Left lobe of liver (tissue), 2 donors: ENCODE measurements around the gene TM7SF2. TPM values are rescaled to one million over a fixed set of nuclear protein-coding genes. Genes with fewer than 3 reads are reported as not detected.

Experiments
- ATAC-seq: fragments of 200-7000 bp; cut with Tn5 transposase; one replicate; pipeline ENCODE4 v1.9.1; 2020; ENCODE audit warnings: mild to moderate bottlenecking, moderate library complexity
- DNase-seq: peaks from one replicate; pipeline ENCODE4 v3.0.0-alpha.2; 2020; ENCODE audit warnings: low spot score
- total RNA-seq: library from RNA; stranded (reverse); gene quantifications from one replicate; pipeline ENCODE4 v1.2.1, GENCODE V29; 2021
- donor health status: DM: no; HTN: no; CAD: no; lungs with moderate emphysema.
- donor health status: DM: no; HTN: yes; CAD: no.

The TM7SF2 gene
- total RNA-seq, 1 donor from 2014 or later: 97.6 TPM

DNA sequence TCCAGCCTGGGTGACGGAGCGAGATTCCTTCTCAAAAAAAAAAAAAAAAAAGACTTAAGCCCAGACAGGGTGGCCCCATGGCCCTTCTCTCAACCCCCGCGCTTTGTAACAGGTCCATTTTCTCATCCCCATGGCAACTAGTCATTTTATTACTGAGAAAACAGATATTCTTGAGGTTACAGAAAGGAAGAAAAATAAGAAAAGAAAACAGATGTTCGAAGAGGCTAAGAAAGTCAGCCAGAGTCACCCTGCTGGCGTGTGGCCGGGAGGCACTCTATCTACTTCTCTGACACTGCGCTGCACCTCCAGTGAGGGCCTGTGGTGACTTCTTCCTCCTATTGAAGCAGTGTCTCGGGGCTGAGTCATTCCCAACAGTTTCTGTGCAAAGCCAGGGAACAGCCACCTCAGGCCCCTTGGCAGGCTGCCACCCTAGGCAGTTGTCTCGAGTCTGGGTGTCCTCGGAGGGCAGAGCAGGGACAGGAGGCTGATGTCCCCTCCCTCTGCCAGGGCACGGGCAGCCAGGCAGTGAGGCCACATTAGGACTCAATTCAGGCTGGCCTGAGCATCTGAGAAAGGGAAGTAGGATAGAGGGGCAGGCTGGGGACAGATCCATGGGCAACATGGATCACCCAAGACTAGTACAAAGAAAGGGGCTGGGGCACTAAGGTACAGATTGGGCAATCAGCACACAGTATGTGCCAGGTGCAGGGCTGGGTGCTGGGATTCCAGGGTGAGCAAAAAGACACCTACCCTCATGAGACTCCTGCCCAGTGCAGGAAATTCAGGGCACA is 39.0 kb downstream of the TM7SF2 start:
- DNase-seq: peak; percentile 90
- ATAC-seq: peak; percentile 83

DNA sequence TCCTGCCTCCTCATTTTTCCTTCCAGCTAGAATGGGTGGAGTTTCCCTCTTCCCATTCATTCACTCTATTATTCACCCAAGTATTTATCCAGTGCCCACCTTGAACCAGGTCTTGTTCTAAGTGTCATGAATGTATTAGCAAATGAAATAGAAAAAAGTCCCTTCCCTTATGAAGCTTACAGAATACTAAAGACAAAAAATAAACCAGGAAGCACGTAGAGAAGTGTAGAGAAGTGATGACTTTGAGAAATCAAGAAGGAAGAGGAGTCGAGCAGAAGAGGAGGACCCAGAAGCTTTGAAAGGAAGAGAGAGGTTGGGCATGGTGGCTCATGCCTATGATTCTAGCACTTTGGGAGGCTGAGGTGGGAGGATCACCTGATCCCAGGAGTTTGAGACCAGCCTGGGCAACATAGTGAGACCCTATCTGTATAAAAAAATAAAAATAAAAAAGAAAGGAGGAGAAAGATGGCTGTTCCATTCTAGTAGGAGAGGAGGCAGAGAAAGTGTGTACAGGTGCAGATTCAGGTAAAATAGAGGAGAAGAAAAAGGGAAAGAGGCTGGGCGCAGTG is 39.7 kb downstream of the TM7SF2 start:
- ATAC-seq: no peak
- no peak for DNase-seq

DNA sequence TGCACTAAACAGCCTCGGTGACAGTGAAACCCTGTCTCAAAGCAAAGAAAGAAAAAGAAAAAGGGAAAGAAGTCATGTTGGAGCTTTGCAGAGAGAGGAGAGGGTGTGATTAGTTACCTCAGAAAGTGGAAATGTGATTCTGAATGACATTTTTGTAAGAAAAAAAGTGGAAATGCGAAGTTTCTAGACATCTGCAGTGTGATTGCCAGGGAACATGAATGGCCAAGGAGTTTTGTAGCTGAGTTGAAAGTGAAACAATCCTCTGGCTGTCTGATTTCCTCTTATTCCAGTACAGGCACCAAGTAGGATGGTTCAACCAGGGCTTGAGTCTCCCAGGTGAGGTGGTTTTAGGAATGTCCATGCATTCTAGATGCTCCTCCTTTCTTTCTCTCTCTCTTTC is 40.5 kb downstream of the TM7SF2 start:
- DNase-seq (no peak), ATAC-seq (no peak)

DNA sequence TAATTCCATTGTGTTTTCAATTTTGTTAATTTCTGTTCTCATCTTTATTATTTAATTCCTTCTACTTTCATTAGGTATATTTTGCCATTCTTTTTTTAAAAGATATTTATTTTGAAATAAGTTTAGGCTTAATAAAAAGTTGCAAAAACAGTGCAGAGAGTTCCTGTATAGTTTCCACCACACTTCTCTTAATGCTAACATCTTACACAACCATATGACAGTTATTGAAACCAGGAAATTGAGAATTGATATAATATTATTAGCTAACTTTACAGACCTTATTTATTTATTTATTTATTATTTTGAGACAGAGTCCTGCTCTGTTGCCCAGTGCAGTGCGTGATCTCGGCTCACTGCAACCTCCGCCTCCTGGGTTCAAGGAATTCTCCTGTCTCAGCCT is 44.6 kb downstream of the TM7SF2 start:
- ATAC-seq (no peak), DNase-seq (no peak)

DNA sequence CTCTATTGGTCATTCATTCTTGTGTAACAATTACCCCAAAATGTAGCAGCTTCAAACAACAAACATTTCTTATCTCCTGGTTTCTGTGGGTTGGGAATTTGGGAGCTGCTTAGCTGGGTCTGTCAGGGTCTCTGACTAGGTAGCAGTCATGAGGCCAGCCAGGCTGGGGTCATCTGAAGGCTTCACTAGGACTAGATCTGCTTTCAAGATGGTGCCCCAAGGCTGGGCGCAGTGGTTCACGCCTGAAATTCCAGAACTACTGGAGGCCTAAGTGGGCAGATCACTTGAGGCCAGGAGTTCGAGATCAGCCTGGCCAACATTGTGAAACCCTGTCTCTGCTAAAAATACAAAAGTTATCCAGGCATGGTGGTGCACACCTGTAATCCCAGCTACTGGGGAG is 45.3 kb downstream of the TM7SF2 start:
- DNase-seq (no peak), ATAC-seq (no peak)

DNA sequence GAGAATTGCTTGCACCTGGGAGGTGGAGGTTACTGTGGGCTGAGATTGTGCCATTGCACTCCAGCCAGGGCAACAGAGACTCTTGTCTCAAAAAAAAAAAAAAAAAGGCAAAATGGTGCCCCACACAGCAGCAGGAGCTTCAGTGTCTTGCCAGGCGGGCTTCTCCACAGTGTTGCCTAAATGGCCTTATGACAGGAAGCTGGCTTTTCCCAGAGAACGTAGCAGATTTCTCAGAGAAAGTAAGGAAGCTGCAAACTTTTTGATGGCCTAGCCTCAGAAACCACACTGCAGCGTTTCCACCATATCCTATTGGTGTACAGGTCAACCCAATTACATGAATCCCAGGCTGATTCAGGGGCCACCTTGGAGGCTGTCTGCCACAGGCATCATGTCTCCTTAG is 45.7 kb downstream of the TM7SF2 start:
- DNase-seq: no peak
- no peak for ATAC-seq

DNA sequence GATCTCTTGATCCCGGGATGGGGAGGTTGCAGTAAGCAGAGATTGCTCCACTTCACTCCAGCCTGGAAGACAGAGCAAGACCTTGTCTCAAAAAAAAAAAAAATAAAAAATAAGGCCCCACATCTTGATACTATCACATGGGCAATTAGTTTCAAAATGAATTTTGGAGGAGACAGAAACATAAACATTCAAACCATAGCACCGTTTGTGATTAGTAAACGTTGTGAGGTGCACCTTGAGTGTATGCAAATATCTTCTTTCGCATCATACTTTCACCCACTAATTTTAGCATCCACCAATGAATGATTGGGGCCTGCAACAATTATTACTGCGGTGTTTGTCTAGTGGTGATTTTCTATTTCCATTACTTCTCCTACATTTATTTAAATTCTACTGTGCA is 47.3 kb downstream of the TM7SF2 start:
- ATAC-seq: no peak
- DNase-seq: no peak

DNA sequence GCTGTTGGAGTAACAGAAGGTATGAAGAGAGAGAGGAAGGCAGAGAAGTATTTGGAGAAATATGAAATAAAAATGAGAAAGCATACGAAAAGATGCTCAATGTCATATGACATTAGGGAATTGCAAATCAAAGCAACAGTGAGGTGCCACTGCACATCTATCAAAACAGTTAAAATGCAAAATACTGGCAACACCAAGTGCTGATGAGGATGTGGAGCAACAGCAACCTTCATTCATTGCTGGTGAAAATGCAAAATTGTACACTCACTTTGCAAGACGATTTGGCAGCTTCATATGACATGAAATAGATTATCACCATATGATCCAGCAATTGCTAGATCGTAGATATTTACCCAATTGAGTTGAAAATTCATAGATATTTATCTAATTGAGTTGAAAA is 49.0 kb downstream of the TM7SF2 start:
- no peak for ATAC-seq
- DNase-seq: no peak

DNA sequence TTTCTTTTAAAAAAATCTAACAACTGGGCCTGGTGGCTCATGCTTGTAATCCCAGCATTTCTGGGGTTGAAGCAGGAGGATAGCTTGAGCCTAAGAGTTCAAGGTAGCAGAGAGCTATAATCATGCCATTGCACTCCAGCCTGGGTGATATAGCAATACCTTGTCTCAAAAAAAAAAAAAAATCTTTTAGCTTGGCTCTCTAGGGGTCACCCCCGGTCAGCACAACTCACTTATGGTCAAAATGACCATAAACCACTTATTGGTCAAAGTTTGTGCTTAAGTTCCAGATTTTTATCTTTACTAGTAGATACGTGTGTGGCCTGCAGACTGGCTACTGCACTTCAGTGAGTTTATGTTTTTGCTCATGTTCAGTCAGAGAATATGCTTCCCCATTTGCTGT is 52.0 kb downstream of the TM7SF2 start:
- no peak for DNase-seq
- peak; percentile 20 for ATAC-seq

Other genes with a start within 250 kb of the TM7SF2 start
- 29.9 TPM for gene EHD1, start 233.3 kb upstream of the TM7SF2 start, total RNA-seq
- gene ATG2A, start 194.7 kb upstream of the TM7SF2 start, total RNA-seq: 34.0 TPM
- gene PPP2R5B, start 187.2 kb upstream of the TM7SF2 start, total RNA-seq: 9.1 TPM
- gene GPHA2, start 176.0 kb upstream of the TM7SF2 start, total RNA-seq: 0.25 TPM
- not detected for gene MAJIN, start 139.8 kb upstream of the TM7SF2 start, total RNA-seq
- 2.4 TPM for gene BATF2, start 114.9 kb upstream of the TM7SF2 start, total RNA-seq
- 8.9 TPM for gene ARL2, start 97.7 kb upstream of the TM7SF2 start, total RNA-seq
- gene SNX15, start 84.4 kb upstream of the TM7SF2 start, total RNA-seq: 8.8 TPM
- gene SAC3D1, start 70.7 kb upstream of the TM7SF2 start, total RNA-seq: 5.7 TPM
- 0.78 TPM for gene NAALADL1, start 53.3 kb upstream of the TM7SF2 start, total RNA-seq
- gene CDCA5, start 27.8 kb upstream of the TM7SF2 start, total RNA-seq: 0.75 TPM
- 18.4 TPM for gene ZFPL1, start 27.6 kb upstream of the TM7SF2 start, total RNA-seq
- 55.1 TPM for gene VPS51, start 15.7 kb upstream of the TM7SF2 start, total RNA-seq
- gene ZNHIT2, start 5.8 kb downstream of the TM7SF2 start, total RNA-seq: 8.8 TPM
- 430 TPM for gene FAU, start 10.3 kb downstream of the TM7SF2 start, total RNA-seq
- 31.3 TPM for gene MRPL49, start 10.4 kb downstream of the TM7SF2 start, total RNA-seq
- gene SYVN1, start 22.6 kb downstream of the TM7SF2 start, total RNA-seq: 110 TPM
- gene SPDYC, start 58.4 kb downstream of the TM7SF2 start, total RNA-seq: 1.2 TPM
- gene CAPN1, start 70.1 kb downstream of the TM7SF2 start, total RNA-seq: 81.0 TPM
- 3.3 TPM for gene POLA2, start 150.1 kb downstream of the TM7SF2 start, total RNA-seq
- gene CDC42EP2, start 203.0 kb downstream of the TM7SF2 start, total RNA-seq: 3.5 TPM
- gene DPF2, start 222.0 kb downstream of the TM7SF2 start, total RNA-seq: 18.7 TPM
- 0.43 TPM for gene TIGD3, start 242.9 kb downstream of the TM7SF2 start, total RNA-seq